ENCODE measurements around the gene NYAP1.

NYAP1 gene

DNA sequence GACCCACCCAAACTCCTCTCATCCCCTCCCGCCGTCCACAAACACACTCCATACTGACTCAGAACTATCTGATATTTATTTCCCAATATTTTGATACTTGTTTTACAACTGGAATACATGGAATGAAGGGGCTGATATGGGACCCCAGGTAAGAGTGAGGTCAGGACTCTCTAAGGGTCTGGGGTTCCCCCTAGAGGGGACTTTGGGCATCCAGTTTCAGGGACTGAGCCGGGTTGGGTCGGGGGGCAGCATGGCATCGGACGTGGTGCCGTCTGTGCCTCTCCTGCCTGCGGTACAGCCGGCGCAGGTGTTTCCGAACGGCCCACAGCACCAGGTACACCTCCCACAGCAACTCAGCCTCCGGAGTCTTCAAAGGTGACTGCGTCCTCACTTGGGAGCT is 27.2 kb upstream of the NYAP1 start:
- FAIRE-seq, result no peak
- no peak for DNase-seq (ENCODE audit: insufficient read length, low spot score)

DNA sequence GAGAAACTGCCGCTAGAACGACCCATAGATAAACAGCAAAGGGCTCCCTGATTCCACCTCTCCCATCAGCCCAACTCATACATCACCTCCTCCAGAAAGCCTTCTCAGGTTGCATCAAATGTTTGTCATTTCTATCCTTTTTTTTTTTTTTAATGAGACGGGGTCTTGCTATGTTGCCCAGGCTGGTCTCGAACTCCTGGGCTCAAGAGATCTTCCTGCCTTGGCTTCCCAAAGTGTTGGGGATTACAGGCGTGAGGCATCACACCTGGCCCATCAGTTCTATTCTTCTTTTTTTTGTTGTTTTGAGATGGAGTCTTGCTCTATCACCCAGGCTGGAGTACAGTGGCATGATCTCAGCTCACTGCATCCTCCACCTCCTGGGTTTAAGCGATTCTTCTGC is 26.7 kb upstream of the NYAP1 start:
- no peak for DNase-seq (ENCODE audit: insufficient read length, low spot score)
- FAIRE-seq, result no peak

DNA sequence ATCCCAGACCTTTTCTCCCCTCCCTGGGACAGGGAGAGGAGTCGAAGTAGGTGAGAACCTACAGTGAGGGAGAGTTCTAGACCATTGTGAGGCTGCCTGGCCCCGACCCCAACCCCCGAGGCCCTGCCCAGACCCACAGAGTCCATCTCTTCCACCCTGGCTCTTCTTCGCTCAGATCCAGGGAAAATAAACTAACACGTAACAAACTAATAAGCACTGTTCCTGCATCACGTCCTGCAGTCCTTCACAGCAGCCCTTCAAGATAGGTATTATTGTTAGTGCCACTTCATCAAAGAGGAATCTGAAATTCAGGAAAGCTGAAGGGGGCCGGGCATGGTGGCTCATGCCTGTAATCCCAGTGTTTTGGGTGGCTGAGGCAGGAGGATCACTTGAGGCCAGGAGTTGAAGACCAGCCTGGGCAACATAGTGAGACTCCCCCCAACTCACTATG is 19.5 kb upstream of the NYAP1 start, which contains the start of gene SPACDR:
SPACDR (minus strand) TSS at position 51 of the 451 bp plus-strand sequence. CDS start 235 bp downstream, outside the sequence.
- DNase-seq (ENCODE audit: insufficient read length, low spot score), result no peak
- no peak for FAIRE-seq

DNA sequence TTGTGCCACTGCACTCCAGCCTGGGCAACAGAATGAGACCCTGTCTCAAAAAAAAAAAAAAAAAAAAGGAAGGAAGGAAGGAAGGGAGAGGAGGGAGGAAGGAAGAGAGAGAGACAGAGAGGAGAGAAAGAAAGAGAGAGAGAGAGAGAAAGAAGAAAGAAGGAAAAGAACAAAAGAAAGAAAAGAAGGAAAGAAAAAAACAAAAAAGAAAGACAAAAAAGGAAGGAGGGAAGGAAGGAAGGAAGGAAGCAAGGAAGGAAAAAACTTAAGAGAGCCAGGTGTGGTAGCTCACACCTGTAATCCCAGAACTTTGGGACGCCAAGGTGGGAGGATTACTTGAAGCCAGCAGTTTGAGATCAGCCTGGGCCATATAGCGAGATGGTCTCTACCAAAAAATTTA is 18.9 kb upstream of the NYAP1 start:
- FAIRE-seq (no peak), DNase-seq (ENCODE audit: insufficient read length, low spot score) (no peak)

DNA sequence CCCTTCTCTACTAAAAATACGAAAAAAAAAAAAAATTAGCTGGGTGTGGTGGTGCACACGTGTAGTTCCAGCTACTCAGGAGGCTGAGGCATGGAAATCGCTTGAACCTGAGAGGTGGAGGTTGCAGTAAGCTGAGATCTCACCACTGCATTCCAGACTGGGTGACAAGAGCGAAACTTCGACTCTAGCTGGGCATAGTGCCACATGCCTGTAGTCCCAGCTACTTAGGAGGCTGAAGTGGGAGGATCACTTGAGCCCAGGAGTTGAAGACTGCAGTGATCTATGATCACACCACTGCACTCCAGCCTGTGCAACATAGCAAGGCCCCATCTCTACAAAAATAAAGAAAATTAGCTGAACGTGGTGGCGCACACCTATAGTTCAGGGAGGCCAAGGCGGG is 18.4 kb upstream of the NYAP1 start:
- FAIRE-seq (no peak), DNase-seq (ENCODE audit: insufficient read length, low spot score) (no peak)

DNA sequence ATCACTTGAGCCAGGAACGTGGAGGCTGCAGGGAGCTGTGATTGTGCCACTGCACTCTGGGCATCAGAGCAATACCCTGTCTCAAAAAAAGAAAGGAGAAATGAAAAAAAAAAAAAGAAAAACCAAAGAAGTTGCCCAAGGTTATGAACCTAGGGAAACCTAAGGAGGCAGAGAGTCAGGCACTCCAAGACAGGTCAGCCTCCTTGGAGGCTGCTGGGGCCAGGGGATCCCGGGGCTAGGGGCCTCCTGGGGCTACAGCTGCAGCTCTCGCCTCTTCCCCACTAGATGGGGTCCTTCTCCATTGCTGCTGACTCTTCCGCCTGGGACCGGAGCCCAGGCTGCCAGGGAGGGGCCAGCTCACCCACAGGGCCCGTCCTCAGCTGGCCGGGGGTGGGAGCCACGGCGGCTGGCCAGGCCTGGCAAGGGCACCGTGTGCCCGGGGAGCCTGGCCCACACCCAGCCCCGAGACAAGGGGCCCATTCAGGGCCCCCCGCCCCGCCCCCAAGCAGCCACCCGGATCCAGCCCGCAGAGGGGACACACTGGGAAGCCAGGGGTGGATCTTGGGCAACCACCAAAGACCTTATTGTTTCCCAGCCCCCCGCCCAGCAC is 17.9 kb upstream of the NYAP1 start:
- FAIRE-seq, result no peak
- no peak for DNase-seq (ENCODE audit: insufficient read length, low spot score)

DNA sequence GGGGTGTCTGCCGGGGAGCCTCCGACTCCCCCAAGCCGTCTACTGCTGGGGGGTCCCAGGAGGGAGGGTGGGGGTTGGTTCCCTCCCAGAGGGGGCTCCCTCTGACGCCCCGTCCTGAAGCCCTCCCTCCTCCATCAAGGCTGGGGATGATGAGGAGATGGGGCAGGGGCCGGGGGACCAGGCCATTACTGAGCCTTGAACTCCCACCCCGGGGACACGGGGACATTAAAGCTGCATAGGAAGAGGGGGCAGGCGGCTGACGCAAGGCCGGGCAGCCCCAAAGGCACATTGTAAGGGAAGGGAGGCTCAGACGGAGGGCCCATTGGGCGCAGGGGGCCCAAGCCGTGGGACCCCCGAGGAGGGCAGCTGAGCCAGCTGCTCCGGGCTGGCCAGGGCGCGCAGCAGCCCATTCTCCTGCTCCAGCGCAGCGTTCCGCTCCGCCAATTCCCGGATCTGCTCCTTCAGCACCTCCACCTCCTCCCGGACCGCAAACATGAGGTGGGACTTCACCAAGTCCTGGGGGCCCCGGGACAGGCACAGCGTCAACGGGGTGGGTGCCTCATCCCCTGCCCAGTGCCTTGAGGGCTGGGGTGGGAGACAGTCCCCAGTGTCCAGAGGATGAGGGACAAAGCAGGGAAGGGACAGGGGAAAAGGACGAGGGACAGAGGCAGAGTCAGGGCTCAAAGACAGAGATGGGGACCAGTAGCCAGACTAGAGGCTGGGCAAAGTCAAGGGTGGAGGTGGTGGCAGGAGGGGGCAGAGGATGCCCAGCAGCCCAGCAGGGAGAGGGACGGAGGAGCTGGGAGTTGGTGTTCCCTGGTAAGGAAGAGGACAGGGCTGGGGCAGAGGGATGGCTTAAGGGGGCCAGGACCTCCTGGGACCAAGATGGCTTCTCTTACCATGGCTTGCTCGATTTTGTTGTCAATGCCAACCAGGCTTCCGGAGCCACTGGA is 16.8 kb upstream of the NYAP1 start:
- DNase-seq (ENCODE audit: insufficient read length, low spot score) (no peak), FAIRE-seq (no peak)

DNA sequence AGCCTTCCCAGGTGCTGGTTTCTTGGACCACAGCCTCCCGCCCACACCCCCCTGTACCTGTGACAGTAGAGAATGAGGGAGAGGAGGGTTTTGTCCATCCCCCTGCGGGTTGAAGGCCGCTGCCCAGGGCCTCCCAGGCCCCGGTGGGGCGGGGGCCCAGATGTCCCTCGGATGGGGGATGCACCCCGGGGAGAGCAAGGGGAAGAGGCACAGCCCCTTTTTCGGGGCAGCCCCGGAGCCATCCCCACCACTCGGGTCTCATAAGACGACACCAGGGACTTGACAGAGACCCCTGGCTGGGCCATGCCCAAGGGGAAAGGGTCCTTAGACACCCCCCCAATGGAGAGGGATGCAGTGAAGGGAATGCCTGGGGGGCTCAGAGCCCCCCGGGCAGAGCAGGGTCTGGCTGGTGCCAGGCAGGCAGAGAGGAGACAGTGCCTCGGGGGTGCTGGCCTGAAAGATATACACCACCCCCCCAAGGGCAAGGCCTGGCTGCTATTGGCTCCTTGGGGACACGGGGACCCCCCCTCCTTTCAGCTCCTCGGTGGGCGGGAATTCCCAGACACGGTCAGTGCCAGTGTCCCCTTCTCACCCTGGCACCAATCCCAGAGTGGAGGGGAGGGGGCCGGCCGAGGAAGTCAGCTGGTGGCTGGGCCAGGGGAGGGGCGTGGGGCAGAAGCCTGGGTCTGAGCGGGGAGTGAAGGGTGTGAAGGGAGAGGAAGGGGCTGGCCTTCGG is 15.9 kb upstream of the NYAP1 start:
- DNase-seq (ENCODE audit: insufficient read length, low spot score), result no peak

DNA sequence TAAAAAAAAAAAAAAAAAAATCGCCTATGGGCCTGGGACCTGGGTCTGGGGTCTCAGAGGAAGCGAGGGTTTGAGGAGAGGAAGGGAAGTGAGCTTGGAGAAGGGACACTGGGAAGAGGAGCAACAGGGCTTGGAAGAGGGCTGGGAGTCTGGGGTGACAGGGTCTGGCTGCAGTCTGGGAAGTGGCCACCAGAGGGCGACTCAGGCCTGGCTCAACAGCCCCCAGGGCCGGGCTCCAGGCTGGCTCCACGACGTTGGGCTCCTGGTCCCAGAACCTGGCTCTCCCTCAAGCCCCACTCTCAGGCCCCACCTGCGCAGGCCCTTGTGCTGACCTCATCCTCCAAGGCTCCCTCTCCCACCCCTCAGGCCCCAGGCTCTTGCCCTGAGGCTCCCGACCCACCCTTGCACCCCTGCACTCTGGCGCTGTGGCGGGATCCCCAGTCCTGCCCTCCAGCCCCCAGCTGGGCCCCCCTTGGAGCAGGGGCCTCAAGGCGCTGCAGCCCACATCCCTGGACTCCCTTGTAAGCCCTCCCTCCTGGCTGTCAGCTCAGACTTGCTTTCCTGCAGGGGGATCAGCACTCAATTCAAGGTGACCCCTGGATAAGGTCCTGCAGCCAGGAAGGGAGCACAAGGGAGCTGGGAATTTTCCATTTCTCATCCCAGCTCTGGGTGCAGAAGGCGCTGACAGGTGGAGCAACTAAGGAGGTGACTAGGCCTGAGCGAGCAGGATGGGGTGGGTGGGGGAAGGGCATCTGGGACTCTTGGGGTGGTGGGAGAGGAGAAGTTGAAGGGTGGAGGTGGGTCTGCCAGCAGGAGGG is 14.3 kb upstream of the NYAP1 start:
- FAIRE-seq (peak; percentile 83), DNase-seq (ENCODE audit: insufficient read length, low spot score) (peak; percentile 97)

More for the DNA sequence above, 15.9 kb upstream of the NYAP1 start:
- FAIRE-seq, result no peak

DNA sequence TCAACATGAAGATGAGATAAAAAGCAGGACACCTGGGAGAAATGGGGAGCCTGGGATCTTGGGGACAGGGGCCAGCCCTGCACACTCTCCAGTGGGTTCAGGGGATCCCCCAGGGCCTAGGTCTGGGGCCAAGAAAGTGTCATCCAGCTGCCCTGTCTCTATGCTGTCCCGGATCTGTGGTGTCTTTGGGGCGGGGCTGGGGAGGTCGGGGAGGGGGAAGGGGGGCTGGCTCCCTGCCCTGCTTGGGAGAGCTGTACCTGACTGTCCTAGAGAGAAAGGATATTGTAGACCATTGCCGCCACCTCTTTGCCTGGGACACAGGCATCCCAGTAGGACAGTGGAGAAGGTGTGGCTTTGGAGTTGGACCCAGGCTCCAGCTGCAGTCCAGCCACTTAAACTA is 12.7 kb upstream of the NYAP1 start:
- DNase-seq (ENCODE audit: insufficient read length, low spot score) (no peak), FAIRE-seq (no peak)

DNA sequence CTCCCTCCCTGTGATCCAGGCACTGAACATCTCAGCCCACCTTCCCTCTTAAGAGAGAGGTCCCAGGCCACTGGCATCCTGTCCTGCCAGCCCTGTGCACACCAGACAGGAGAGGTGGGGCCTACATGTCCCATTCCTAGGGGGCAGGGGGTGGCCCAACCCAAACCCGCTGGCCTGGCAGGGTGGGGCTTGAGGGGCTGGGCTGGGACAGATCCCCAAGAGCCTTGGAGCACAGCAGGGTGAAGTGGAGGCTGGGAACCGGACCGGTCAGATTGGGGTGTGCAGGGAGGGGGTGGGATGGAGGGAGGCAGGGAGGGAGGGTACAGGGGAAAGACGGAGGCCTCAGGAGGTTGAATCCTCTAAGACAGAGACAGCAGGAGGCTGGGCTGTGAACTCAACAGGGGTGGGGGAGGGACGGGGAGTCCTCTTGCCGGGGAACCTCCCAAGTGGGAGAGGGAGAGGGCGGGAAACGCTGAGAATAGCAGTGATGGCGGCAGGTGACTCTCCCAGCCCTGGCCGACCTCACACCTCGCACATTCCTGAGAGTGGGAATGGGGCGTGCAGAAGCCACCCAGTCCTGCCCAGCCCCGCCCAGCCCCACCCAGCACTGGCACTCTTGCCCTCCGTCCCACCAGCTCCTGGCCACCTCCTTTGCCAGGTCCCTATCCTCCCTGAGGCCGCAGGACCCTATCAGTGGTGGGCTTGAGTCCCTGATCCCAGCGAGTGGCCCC is 11.4 kb upstream of the NYAP1 start:
- no peak for DNase-seq (ENCODE audit: insufficient read length, low spot score)
- no peak for FAIRE-seq

DNA sequence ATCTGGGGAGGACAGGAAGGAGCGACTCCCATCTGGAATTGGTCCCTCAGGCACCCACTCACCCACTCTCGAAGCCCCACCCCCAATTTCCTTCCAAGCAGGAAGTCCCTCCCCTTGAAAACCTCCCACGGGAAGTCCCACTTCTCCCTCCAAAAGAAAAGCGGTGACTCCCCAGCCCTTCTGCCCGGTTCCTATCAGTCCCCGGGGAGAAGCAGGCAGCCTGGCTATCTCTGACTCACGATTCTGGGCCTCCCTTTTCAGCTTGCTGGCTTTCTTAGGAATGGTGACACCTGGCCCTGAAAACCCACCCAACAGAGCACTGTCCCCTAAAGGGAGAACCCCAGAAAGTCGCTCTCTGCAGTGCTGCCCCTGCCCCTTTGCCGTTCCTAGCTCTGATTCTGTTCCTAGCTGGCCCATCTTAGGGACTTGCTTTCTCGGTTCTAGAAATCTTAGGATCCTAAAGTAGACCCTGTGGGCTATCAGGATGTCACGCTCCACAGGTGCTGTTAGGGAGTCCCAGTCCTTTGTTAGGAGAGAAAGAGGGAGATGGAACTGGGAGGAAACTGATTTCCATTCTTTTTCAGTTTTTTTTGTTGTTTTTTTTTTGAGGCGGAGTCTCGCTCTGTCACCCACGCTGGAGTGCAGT is 10.8 kb upstream of the NYAP1 start:
- no peak for DNase-seq (ENCODE audit: insufficient read length, low spot score)
- no peak for FAIRE-seq

DNA sequence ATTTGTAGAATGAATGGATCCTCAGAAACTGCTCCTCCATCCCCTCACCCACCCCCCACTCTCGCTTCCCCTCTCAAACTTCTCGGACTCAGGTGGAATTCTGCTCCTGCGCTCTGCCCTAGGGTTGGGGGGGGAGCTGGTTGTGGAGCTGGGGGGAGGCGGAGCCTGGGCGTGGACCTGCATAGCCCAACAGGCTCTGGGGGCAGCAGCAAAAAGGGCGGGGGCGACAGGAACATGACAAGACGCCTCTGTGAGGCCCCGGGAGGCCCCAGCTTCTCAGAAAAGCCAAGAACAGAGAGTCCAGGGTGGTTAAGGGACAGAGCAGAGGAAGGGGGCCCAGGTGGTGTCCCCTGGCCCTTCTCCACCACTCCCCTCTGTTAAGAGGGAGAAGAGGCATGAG is 8.2 kb upstream of the NYAP1 start:
- no peak for DNase-seq (ENCODE audit: insufficient read length, low spot score)
- FAIRE-seq, result no peak

DNA sequence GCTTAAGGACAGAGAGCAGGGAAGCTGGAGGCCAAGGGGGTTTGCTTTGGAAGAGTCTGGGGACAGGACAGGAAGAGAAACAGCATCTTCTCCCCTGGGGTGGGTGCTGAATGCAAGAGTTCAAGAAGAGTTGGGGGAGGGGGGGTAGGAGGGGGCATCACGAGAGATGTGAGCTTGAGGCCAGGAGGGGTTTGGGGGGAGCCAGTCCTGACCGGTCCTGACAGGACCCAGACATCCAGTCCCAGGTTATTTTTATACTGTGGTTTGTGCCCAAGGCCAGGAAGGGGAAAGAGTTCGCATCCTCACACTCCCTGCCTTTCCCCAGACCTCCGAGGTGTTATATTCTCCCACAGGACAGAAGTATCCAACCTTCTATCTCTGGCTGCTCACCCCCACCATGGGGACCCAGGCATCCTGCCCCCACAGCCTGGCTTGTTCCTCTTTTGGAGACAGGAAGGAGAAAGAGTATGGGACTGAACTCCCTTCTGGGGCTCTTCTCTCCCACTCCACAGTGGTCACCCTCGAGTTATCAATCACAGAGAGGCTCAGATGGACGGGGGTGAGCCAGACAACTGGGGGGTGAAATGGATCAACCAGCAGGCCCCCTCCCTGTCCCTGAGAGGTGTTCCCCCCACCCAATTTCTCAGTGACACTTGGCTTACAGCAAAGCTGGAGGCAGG is 7.5 kb upstream of the NYAP1 start:
- FAIRE-seq, result peak; percentile 39
- no peak for DNase-seq (ENCODE audit: insufficient read length, low spot score)

DNA sequence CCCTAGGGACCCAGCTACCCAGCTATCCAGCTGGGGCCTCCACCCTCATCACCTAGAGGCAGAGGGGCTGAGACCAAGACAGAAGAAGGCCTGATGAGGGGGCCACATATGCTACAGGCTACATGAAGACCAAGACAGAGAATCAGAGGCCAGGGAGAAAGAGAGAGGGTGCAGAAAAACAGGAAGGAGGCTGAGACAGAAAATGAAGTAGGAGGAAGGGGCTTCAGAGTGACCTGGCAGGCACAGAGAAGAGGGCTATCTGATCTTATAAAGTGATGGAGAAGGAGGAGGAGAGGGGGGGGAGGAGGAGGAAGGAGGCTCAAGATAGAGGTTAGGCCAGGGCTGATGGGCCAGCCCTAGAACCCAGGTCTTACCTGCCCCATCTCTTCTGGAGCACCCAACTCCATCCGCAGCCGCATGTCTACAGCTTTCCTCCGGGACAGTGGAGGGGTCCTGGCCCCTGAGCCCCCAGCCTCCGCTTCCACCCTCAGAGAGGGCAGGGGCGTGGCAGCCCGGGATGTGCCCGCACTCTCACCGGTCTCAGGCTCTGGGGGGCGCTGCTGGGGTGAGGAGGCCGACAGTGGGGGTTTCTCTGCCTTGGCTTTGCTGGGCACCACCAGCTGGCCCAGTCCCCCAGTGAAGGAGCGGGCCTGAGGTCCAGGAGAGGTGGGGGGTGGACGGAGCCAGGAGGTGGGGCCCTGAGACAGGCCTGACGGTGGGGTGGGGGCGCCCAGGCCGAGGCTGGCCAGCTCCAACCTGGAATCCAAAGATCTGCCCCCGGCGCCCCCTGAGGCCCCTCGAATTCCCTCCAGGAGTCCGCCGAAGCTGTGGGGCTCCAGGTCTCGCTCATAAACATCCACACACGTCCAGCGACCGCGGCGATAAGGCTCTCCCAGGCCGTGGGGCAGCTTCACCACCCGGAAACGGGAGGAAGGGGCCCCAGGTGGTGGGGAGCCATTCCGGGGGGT is 6.5 kb upstream of the NYAP1 start:
- FAIRE-seq (peak; percentile 11), DNase-seq (ENCODE audit: insufficient read length, low spot score) (no peak)

DNA sequence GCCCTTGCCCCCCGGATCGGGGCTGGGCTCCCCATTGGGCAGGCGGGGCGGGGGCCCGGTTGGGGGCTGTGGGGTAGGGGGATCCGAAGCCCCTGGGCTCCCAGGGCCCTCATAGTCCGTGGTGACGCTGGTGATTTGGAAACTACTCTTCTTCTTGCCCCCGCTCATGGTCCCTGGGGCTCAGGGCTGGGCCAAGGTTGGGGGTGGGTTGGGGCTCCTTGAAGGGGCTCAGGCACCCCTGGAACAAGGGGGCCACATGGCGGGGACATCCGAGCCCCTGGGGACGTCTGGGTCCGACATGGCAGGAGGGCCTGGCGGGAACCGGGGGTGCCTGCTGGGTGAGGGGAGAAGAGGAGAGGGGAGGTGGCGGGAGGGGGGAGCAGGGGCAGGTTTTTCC is 5.9 kb upstream of the NYAP1 start:
- FAIRE-seq, result no peak
- DNase-seq (ENCODE audit: insufficient read length, low spot score), result no peak

DNA sequence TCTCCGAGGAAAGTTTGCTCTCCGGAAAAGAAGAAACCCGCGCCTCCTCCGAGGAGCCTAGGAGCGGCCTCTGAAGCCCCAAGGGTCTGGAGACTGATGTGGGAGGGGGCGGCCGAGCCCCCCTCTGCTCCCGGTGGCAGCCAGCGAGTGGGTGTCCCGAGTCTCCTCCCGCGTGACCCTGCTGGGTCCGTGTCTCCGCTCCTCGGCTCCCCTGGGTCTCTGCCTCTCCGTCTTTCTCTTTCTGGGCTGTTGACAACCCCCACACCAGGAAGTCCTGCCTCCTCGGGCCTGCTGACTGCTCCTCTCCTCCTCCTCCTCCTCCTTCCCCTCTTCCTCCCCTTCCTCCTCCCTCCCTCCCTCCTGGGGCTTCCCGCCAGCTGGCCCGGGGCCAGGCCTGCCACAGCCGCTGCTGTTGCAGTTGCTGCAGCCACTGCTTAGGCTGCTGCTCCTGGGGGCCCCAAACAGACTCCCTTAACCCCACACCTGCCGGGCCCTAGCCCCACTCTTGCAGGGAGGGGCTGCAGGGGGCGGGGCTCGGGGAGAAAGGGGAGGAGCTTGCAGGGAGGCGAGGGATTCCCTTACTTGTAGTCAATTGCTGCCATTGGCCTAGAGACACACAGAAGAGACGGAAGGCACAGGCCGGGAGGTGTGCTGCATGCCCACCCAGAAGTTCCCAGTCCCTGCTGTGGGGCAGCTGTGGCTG is 4.6 kb upstream of the NYAP1 start, which contains the start of gene TSC22D4:
TSC22D4 (minus strand) TSS at position 257 of the 703 bp plus-strand sequence. CDS start 1,176 bp downstream, outside the sequence.
- DNase-seq (ENCODE audit: insufficient read length, low spot score) (peak; percentile 94), FAIRE-seq (peak; percentile 95)
